IgD-negative memory B cell (primary cell): ENCODE measurements around the gene ANKRD13B. TPM values are rescaled to one million over a fixed set of nuclear protein-coding genes. Genes with fewer than 3 reads are reported as not detected.

Experiments used
- H3K27ac Mint-ChIP-seq, 3 donors: one replicate each; pipeline ENCODE4 v1.8.0; 2020 to 2022; ENCODE audit warnings: mild to moderate bottlenecking in 3 of 3, mixed read lengths in 3 of 3, moderate library complexity in 1 of 3
- H3K27me3 Mint-ChIP-seq: one replicate; pipeline ENCODE4 v1.8.0; 2021; ENCODE audit warnings: mixed read lengths
- H3K36me3 Mint-ChIP-seq: one replicate; pipeline ENCODE4 v1.8.0; 2020; ENCODE audit warnings: mild to moderate bottlenecking, mixed read lengths
- H3K4me1 Mint-ChIP-seq, 3 donors: one replicate each; pipeline ENCODE4 v1.8.0; 2020 to 2022; ENCODE audit warnings: mixed read lengths in 3 of 3, mild to moderate bottlenecking in 1 of 3
- H3K4me3 Mint-ChIP-seq, 4 donors: one replicate each; pipeline ENCODE4 v1.8.0; 2020 to 2022; ENCODE audit warnings: mild to moderate bottlenecking in 4 of 4, mixed read lengths in 4 of 4, moderate library complexity in 3 of 4
- H3K9me3 Mint-ChIP-seq, 3 donors: one replicate each; pipeline ENCODE4 v1.8.0; 2020 to 2021; ENCODE audit warnings: mixed read lengths in 3 of 3, mild to moderate bottlenecking in 1 of 3
- polyA plus RNA-seq: library from polyadenylated mRNA; unstranded; fragments of 300-500 nt; fragmentation: Illumina TruSeq; gene quantifications from one replicate; pipeline ENCODE4 v1.2.3, GENCODE V29; 2021

The ANKRD13B gene
- polyA plus RNA-seq, 1 donor from 2014 or later = not detected

GRCh38 chr17:29593591-29594518, 923 bp downstream of the ANKRD13B start:
- Mint-ChIP-seq H3K27me3 (no peaks in the 10 kb centered on the region), H3K4me3 (peak overlapping the region; percentile 71 to 91 (median 89)), H3K9me3 (no peaks in the 10 kb centered on the region), H3K36me3 (no peaks in the 10 kb centered on the region), H3K4me1 (peaks cover 8 to 25% (median 19%) of the 10 kb centered on the region in 3 donors), H3K27ac (peak overlapping the region in 1 of 3 donors; percentile 64)

DNA sequence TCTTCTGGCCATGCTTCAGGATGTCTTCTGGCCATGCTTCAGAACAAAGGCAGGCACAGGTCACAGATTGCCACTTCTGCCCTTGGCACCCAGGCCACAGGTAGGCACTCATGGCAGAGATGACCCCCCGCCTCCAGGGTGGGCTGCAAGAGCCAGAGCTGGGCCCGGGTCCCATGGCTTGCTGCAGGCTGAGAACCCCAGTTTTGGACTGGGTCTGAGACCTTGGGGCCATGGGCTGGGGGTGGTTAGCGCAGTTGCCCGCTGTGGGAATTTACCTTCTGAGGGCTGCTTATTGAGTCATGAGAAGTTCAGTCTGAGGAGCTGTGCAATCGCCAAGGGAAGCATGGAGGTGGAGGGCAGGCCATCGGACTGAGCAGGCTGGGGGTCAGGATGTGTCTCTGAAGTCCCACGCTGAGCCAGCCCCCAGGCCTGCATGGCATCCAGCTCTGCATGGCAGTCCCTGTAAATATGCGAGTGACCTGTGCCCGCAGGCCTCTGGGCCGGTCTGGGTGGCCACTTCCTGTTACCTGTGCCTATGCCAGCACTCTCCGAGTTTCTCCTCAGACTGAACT, 1.7 kb downstream of the ANKRD13B start:
- Mint-ChIP-seq H3K36me3 (no peaks in the 10 kb centered on the region), H3K4me3 (peak overlapping the region; percentile 71 to 91 (median 89)), H3K9me3 (no peaks in the 10 kb centered on the region), H3K4me1 (peaks cover 8 to 25% (median 19%) of the 10 kb centered on the region in 3 donors), H3K27me3 (no peaks in the 10 kb centered on the region), H3K27ac (peak overlapping the region in 1 of 3 donors; percentile 64)

GRCh38 chr17:29595107-29595942, 2.4 kb downstream of the ANKRD13B start:
- Mint-ChIP-seq H3K27ac (no peak overlapping the region), H3K4me3 (peak overlapping the region in 1 of 4 donors; percentile 88), H3K36me3 (no peaks in the 10 kb centered on the region), H3K27me3 (no peaks in the 10 kb centered on the region), H3K4me1 (peaks cover 8 to 21% (median 16%) of the 10 kb centered on the region in 3 donors), H3K9me3 (no peaks in the 10 kb centered on the region)

DNA sequence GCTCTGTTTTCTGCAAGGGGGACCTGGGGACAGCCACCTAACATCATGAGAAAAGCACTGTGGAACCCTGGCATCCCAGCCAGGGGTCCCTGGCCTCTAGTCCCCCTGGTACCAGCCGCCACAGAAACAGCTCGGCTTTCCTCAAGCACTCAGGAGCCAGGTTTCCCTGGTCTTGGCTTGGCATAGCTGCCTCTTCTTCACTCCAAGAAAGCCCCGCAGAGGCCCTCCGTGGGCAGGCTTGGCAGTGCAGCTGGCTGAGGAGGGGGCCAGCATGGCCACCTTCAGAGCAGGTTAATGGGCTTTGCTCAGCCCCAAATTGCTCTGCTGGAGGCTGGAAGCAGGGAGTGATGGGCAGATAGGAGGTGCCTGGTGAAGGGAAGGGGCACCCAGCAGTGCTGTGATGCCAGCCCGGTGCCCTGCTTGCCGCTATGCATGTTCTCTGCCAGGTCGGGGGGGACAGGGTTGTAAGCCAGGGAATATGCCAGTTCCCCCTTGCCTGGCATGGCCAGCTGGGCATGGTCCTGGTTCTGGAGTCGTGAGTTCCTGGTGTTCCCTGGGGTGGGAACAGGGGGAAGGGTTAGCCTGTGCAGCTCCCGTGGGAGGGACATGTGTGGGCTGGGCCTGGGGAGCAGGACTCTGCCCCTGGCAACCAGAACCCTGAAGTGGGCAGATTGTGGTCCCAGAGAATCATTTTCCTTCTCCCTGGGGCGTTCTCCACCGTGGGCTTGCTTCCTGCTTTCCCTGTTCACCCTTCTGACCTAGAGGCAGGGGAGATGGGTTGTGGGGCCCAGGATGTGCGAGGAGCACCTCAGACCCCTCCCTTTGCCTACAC, 3.2 kb downstream of the ANKRD13B start:
- H3K9me3 Mint-ChIP-seq = no peaks in the 10 kb centered on the region
- H3K27me3 Mint-ChIP-seq = no peaks in the 10 kb centered on the region
- no peak overlapping the region for H3K27ac Mint-ChIP-seq
- no peak overlapping the region for H3K4me3 Mint-ChIP-seq
- no peaks in the 10 kb centered on the region for H3K36me3 Mint-ChIP-seq
- H3K4me1 Mint-ChIP-seq = peaks cover 8 to 17% (median 10%) of the 10 kb centered on the region in 3 donors

DNA sequence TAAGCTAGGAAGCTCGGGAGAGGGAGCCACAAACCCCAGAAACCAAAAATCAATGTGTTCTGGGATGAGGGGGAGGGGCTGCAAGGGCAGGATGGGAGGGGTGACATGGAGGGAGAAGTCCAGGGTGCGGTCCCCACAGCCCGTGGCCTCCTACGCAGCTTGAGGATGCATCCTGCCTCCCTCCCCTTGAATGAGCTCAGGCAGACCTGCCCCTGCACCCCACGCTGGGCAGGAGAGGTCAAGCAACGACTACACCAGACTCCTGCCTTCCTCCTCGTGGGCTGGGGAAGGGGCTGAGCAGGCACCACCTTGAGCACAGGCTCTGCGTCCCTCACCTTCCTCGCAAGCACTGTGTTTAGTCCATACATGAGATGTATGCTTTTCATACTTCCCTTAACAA, 3.9 kb downstream of the ANKRD13B start:
- no peaks in the 10 kb centered on the region for H3K27me3 Mint-ChIP-seq
- H3K4me3 Mint-ChIP-seq = no peak overlapping the region
- no peaks in the 10 kb centered on the region for H3K9me3 Mint-ChIP-seq
- H3K27ac Mint-ChIP-seq = no peak overlapping the region
- peaks cover 7 to 11% (median 7%) of the 10 kb centered on the region in 3 donors for H3K4me1 Mint-ChIP-seq
- H3K36me3 Mint-ChIP-seq = no peaks in the 10 kb centered on the region

DNA sequence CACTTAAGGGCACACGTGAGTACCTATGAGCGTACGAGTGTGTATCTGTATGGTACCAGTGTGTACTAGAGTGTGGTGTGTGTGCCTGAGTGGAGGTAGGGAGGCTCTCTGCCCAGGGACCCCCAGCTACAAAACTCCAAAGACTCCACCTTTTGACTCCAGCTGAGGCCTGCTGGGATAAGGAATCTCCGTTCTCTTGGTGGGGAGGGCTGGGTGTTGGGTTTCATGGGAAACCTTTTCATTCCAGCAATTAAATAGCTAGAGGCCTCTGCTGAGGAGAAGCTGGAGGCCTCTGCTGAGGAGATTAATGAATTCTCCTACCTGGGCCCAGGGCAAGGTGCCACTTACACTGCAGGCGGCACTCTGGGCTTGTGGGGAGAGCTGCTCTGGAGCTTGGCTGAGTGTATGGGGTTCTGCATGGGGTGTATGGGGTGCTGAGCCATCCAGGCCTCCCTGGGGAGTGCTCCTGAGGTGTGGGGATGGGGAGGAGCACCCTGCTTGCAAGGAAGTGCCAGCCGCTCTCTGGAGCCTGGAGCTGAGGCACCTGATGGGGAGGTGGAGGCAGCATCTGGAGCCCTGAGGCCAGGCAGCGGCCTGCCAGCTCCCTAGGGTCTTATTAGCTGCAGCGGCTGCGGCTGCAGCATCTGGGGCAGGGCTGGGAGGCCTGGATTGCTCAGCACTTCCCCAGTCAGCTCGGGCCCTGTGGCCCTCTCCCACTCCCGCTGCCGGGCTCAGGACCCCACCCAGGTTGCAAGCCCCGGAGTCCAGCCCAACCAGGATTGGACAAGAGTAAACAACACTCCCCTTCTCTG, 4.6 kb downstream of the ANKRD13B start:
- Mint-ChIP-seq H3K4me1 (peaks cover 0 to 3% (median 0%) of the 10 kb centered on the region in 3 donors), H3K36me3 (no peaks in the 10 kb centered on the region), H3K27me3 (no peaks in the 10 kb centered on the region), H3K4me3 (no peak overlapping the region), H3K27ac (no peak overlapping the region), H3K9me3 (no peaks in the 10 kb centered on the region)

DNA sequence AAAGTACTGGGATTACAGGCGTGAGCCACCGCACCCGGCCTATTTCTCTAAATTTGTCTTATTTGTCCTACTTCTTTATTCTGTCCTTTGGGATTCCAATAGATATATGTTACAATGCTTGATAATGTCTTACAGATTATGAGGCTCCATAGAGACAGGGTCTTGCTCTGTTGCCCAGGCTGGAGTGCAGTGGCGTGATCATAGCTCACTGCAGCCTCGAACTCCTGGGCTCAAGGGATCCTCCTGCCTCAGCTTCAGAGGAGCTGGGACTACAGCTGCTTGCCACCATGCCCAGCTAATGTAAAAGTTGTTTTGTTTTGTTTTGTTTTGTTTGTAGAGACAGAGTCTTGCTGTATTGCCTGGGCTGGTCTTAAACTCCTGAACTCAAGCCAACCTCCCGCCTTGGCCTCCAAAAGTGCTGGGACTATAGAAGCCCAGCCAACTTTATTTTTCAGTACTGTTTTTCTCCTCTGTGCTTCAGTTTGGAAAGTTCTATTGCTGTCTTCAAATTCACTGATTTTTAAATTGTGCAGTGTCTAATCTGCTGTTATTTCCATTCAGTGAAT, 10.3 kb downstream of the ANKRD13B start:
- peak overlapping the region in 1 of 4 donors; percentile 32 for H3K4me3 Mint-ChIP-seq
- no peaks in the 10 kb centered on the region for H3K27me3 Mint-ChIP-seq
- H3K9me3 Mint-ChIP-seq = no peaks in the 10 kb centered on the region
- H3K4me1 Mint-ChIP-seq = no peaks in the 10 kb centered on the region
- no peaks in the 10 kb centered on the region for H3K36me3 Mint-ChIP-seq
- no peak overlapping the region for H3K27ac Mint-ChIP-seq

GRCh38 chr17:29607557-29608195, 14.7 kb downstream of the ANKRD13B start:
- Mint-ChIP-seq H3K4me3 (no peak overlapping the region), H3K4me1 (peaks cover 0 to 5% (median 0%) of the 10 kb centered on the region in 3 donors), H3K27me3 (no peaks in the 10 kb centered on the region), H3K9me3 (no peaks in the 10 kb centered on the region), H3K36me3 (no peaks in the 10 kb centered on the region), H3K27ac (no peak overlapping the region)

GRCh38 chr17:29608986-29609385, 16.1 kb downstream of the ANKRD13B start:
- H3K27me3 Mint-ChIP-seq = no peaks in the 10 kb centered on the region
- H3K4me1 Mint-ChIP-seq = peaks cover 2 to 5% (median 3%) of the 10 kb centered on the region in 3 donors
- no peak overlapping the region for H3K4me3 Mint-ChIP-seq
- no peak overlapping the region for H3K27ac Mint-ChIP-seq
- H3K36me3 Mint-ChIP-seq = no peaks in the 10 kb centered on the region
- no peaks in the 10 kb centered on the region for H3K9me3 Mint-ChIP-seq

- Mint-ChIP-seq H3K4me3 (peak overlapping the region in 1 of 4 donors; percentile 34), H3K27ac (no peak overlapping the region), H3K36me3 (no peaks in the 10 kb centered on the region), H3K9me3 (no peaks in the 10 kb centered on the region), H3K27me3 (no peaks in the 10 kb centered on the region), H3K4me1 (peaks cover 3 to 11% (median 7%) of the 10 kb centered on the region in 3 donors)
Observed at GRCh38 chr17:29610395-29610794, 17.5 kb downstream of the ANKRD13B start.

DNA sequence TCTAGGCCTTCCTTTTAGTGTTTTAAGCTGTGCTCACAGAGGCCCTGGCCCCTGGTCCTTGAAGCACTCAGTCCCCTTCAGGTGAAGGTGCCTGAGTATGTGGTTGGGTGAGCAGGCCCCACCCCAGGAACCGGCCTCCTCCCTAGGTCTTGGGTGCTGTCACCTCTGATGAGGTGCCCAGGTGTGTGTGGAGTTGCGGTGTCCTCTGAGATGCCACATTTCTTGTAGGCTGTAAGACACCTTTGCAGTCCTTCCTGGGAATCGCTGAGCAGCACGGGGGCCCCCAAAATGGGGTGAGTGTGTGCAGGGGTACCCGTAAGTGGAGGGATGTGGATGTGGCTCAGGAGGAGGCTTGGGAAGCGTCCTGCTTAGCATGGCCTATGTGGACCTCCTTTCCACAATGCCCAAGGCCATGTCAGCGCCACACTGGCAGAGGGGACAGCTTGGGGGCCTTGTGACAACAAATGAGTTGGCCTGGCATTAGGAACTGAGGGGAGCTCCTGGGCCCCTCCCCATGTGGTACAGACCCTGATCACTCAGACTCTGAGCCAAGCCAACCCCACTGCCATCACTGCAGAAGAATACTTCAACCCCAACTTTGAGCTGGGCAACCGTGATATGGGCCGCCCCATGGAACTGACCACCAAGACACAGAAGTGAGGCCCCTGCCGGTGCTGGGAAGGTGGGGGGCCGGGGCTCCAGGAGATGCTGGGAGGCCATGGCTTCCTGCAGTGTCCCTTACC, 18.6 kb downstream of the ANKRD13B start:
- H3K4me3 Mint-ChIP-seq = peak overlapping the region in 1 of 4 donors; percentile 32

GRCh38 chr17:29612094-29612403, 19.1 kb downstream of the ANKRD13B start:
- Mint-ChIP-seq H3K27me3 (peaks cover 6% of the 10 kb centered on the region), H3K9me3 (no peaks in the 10 kb centered on the region), H3K27ac (no peak overlapping the region), H3K36me3 (no peaks in the 10 kb centered on the region), H3K4me3 (peak overlapping the region in 2 of 4 donors; percentile 41 to 50), H3K4me1 (peaks cover 9 to 20% (median 13%) of the 10 kb centered on the region in 3 donors)

More for the DNA sequence above, 18.6 kb downstream of the ANKRD13B start:
- H3K9me3 Mint-ChIP-seq = no peaks in the 10 kb centered on the region
- H3K36me3 Mint-ChIP-seq = no peaks in the 10 kb centered on the region
- H3K27ac Mint-ChIP-seq = no peak overlapping the region
- H3K27me3 Mint-ChIP-seq = peaks cover 4% of the 10 kb centered on the region
- H3K4me1 Mint-ChIP-seq = peaks cover 5 to 16% (median 10%) of the 10 kb centered on the region in 3 donors
